22Rv1 (cell line): Measurements from ENCODE around the gene KIRREL3.

Experiments
- ZFX ChIP-seq: fragments of 450-650 bp; IDR thresholded peaks from 2 replicates; pipeline ENCODE4 v1.6.1; 2017; ENCODE audit warnings: antibody characterized with exemption, borderline replicate concordance
- TF ChIP-seq, protein P1 (sequence below): fragments of 450-650 bp; IDR thresholded peaks from 2 replicates; pipeline ENCODE4 v1.5.1; 2017; ENCODE audit warnings: mild to moderate bottlenecking

DNA sequence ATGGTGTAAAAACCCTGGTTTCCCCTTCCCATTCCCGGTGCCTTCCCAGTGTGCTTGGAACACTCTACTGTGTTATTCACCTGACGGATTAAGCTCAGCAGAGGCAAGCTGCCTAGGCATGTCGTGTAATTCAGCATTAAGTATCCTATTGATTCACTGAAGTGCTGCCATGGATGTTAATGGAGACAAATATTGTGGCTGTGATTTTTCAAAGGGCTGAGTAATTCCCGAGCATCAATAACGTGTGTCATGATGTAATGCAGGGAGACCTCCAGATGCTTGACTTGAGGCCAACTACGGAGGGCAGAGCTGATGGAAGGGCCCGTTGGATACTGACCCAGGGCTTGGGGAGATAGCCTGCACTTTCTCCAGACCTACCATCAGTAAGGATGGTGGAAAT lies 376.1 kb downstream of the KIRREL3 start:
- TF ChIP-seq, protein P1, sequence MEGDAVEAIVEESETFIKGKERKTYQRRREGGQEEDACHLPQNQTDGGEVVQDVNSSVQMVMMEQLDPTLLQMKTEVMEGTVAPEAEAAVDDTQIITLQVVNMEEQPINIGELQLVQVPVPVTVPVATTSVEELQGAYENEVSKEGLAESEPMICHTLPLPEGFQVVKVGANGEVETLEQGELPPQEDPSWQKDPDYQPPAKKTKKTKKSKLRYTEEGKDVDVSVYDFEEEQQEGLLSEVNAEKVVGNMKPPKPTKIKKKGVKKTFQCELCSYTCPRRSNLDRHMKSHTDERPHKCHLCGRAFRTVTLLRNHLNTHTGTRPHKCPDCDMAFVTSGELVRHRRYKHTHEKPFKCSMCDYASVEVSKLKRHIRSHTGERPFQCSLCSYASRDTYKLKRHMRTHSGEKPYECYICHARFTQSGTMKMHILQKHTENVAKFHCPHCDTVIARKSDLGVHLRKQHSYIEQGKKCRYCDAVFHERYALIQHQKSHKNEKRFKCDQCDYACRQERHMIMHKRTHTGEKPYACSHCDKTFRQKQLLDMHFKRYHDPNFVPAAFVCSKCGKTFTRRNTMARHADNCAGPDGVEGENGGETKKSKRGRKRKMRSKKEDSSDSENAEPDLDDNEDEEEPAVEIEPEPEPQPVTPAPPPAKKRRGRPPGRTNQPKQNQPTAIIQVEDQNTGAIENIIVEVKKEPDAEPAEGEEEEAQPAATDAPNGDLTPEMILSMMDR: no peak
- TF ChIP-seq ZFX: no peak
